Suprapubic skin (tissue), 4 donors: ENCODE data around the gene CFAP45.

ENCODE experiments used
- CTCF ChIP-seq, 2 donors: fragments of 200-600 bp in 1 of 2; fragments of 450-650 bp in 1 of 2; sonication (generic) in 1 of 2; IDR thresholded peaks; one replicate each; pipeline ENCODE4 v1.5.1; 2016 to 2019; ENCODE audit warnings: antibody characterized with exemption in 2 of 2, mild to moderate bottlenecking in 1 of 2, moderate library complexity in 1 of 2
- EP300 ChIP-seq: sonication (generic); formaldehyde crosslinking; IDR thresholded peaks from one replicate; pipeline ENCODE4 v1.6.1; 2017; ENCODE audit warnings: antibody characterized with exemption
- POLR2A ChIP-seq, 2 donors: fragments of 450-650 bp; IDR thresholded peaks; one replicate each; pipeline ENCODE4 v1.6.1; 2017; ENCODE audit warnings: antibody characterized with exemption in 2 of 2, mild to moderate bottlenecking in 2 of 2, moderate library complexity in 2 of 2
- POLR2AphosphoS5 ChIP-seq, 3 donors: sonication (generic); formaldehyde crosslinking; IDR thresholded peaks; one replicate each; pipeline ENCODE4 v1.6.1; 2017; ENCODE audit warnings: antibody characterized with exemption in 3 of 3

- TF ChIP-seq POLR2AphosphoS5 (IDR thresholded peaks at IDR 0.05) (no peak), POLR2A (IDR thresholded peaks at IDR 0.05) (no peak), CTCF (IDR thresholded peaks at IDR 0.05) (no peak), EP300 (no peak)
Measured at GRCh38 chr1:159877695-159878444, 22.1 kb downstream of the CFAP45 start.
